ENCODE results near the gene IDH3A. TPM values are rescaled to one million over a fixed set of nuclear protein-coding genes. Genes with fewer than 3 reads are reported as not detected.

The IDH3A gene
- total RNA-seq, 6 experiments from 2014 or later, result 22.0 to 46.5 (median 34.6) TPM

GRCh38 chr15:78193731-78194567, 44.8 kb downstream of the IDH3A start:
- peak in 1 of 4 donors; percentile 7 for ATAC-seq
- H3K4me1 ChIP-seq, result no peaks in the 10 kb centered on the region
- H3K27me3 ChIP-seq, result no peaks in the 10 kb centered on the region
- peak in 1 of 3 donors; percentile 33 for DNase-seq
- H3K9me3 ChIP-seq, result no peaks in the 10 kb centered on the region
- no peak overlapping the region for H3K27ac ChIP-seq
- 88% methylated on average over 4 of the region's 15 CpGs for WGBS (ENCODE audit: insufficient coverage, low coverage, low lambda C conversion rate, missing lambda C conversion rate)
- no peaks in the 10 kb centered on the region for H3K36me3 ChIP-seq
- no peak for TF ChIP-seq CTCF (IDR thresholded peaks at IDR 0.05)
- H3K4me3 ChIP-seq, result no peak overlapping the region
- intact Hi-C loops (cut with DNase I), result loop anchor here (5.0 kb wide), 2 partner anchors 72 to 82 kb away; no protein-coding TSS in a partner anchor

GRCh38 chr15:78194568-78194925, 45.4 kb downstream of the IDH3A start:
- DNase-seq (peak in 1 of 3 donors; percentile 42), ATAC-seq (no peak)
- Histone ChIP-seq H3K27ac (no peak overlapping the region), H3K4me1 (no peaks in the 10 kb centered on the region), H3K36me3 (no peaks in the 10 kb centered on the region), H3K4me3 (no peak overlapping the region), H3K27me3 (no peaks in the 10 kb centered on the region), H3K9me3 (no peaks in the 10 kb centered on the region)
- 60% methylated on average over 2 of the region's 15 CpGs for WGBS (ENCODE audit: insufficient coverage, low coverage, low lambda C conversion rate, missing lambda C conversion rate)
- intact Hi-C loops (cut with DNase I), result loop anchor here (5.0 kb wide), 2 partner anchors 72 to 82 kb away; no protein-coding TSS in a partner anchor
- TF ChIP-seq POLR2A (IDR thresholded peaks at IDR 0.05) (no peak), CTCF (IDR thresholded peaks at IDR 0.05) (no peak)

- peak in 1 of 3 donors; percentile 47 for DNase-seq
- ATAC-seq, result peak; percentile 92 to 98 (median 93)
- TF ChIP-seq CTCF (IDR thresholded peaks at IDR 0.05), result peak; percentile 74 to 86 (median 80)
- no peak for TF ChIP-seq POLR2A (IDR thresholded peaks at IDR 0.05)
- Histone ChIP-seq H3K27me3 (no peaks in the 10 kb centered on the region), H3K9me3 (no peaks in the 10 kb centered on the region), H3K4me1 (no peaks in the 10 kb centered on the region), H3K27ac (no peak overlapping the region), H3K36me3 (no peaks in the 10 kb centered on the region), H3K4me3 (no peak overlapping the region)
- intact Hi-C loops (cut with DNase I), result loop anchor here (5.0 kb wide), 3 partner anchors 42 to 83 kb away; no protein-coding TSS in a partner anchor
- WGBS (ENCODE audit: insufficient coverage, low coverage, low lambda C conversion rate, missing lambda C conversion rate), result 18% methylated on average over 6 of the region's 7 CpGs
These were observed 46.6 kb downstream of the IDH3A start for GRCh38 chr15:78195735-78196201.

GRCh38 chr15:78197632-78198031, 48.5 kb downstream of the IDH3A start:
- 23% methylated on average over 3 of the region's 7 CpGs for WGBS (ENCODE audit: insufficient coverage, low coverage, low lambda C conversion rate, missing lambda C conversion rate)

More at GRCh38 chr15:78197632-78198031, 48.5 kb downstream of the IDH3A start:
- Histone ChIP-seq H3K4me3 (no peak overlapping the region), H3K27me3 (no peaks in the 10 kb centered on the region), H3K36me3 (no peaks in the 10 kb centered on the region), H3K4me1 (no peaks in the 10 kb centered on the region), H3K9me3 (no peaks in the 10 kb centered on the region), H3K27ac (no peak overlapping the region)
- intact Hi-C loops (cut with DNase I), result loop anchor here (5.0 kb wide), 3 partner anchors 40 to 85 kb away; no protein-coding TSS in a partner anchor
- peak in 1 of 3 donors; percentile 67 for DNase-seq
- ATAC-seq, result peak in 1 of 4 donors; percentile 51
- no peak for TF ChIP-seq POLR2A (IDR thresholded peaks at IDR 0.05)
- no peak for TF ChIP-seq CTCF (IDR thresholded peaks at IDR 0.05)

Measured in right lobe of liver (tissue), 6 donors.